H1 (cell line): Measurements from ENCODE around the gene NT5C. TPM values are rescaled to one million over a fixed set of nuclear protein-coding genes. Genes with fewer than 3 reads are reported as not detected.

Source experiments
- BRCA1 ChIP-seq: IDR thresholded peaks from 2 replicates; pipeline ENCODE4 v1.6.1; 2012; ENCODE audit warnings: low read depth, low read length, improper control_type of control experiment
- CBX8 ChIP-seq: fragments of 300-800, 300-1000 bp; sonication (generic); IDR thresholded peaks from 2 replicates; pipeline ENCODE4 v1.7.1; 2016; ENCODE audit warnings: low read depth, low read length, borderline replicate concordance
- CHD1 ChIP-seq: IDR thresholded peaks from 2 replicates; pipeline ENCODE4 v1.6.1; 2012; ENCODE audit warnings: low read depth, low read length, improper control_type of control experiment
- CTBP2 ChIP-seq: IDR thresholded peaks from 2 replicates; pipeline ENCODE4 v1.7.0; 2011; ENCODE audit warnings: borderline replicate concordance, mild to moderate bottlenecking, moderate library complexity, mixed read lengths, low read length; ENCODE audit not compliant: insufficient read depth, insufficient read length
- EGR1 ChIP-seq: IDR thresholded peaks from 2 replicates; pipeline ENCODE4 v1.6.1; 2011; ENCODE audit warnings: low read depth, low read length, borderline replicate concordance
- EP300 ChIP-seq, 2 experiments: IDR thresholded peaks; 1 replicate in 1 of 2; 2 replicates in 1 of 2; pipeline ENCODE4 v1.6.1; 2011 to 2012; ENCODE audit warnings: low read depth in 2 of 2, low read length in 2 of 2, mild to moderate bottlenecking in 2 of 2, borderline replicate concordance in 1 of 2, inconsistent platforms in 1 of 2, moderate library complexity in 1 of 2
- FOSL1 ChIP-seq: IDR thresholded peaks from 2 replicates; pipeline ENCODE4 v1.6.1; 2011; ENCODE audit warnings: mild to moderate bottlenecking, low read depth, low read length, moderate library complexity; ENCODE audit not compliant: insufficient read depth
- HDAC6 ChIP-seq: IDR thresholded peaks from one replicate; pipeline ENCODE4 v1.7.1; 2012; ENCODE audit warnings: low read depth, mild to moderate bottlenecking, inconsistent platforms, low read length, moderate library complexity
- JUND ChIP-seq: IDR thresholded peaks from 2 replicates; pipeline ENCODE4 v1.6.1; 2011; ENCODE audit warnings: mild to moderate bottlenecking, improper control_type of control experiment, low read length
- KDM5A ChIP-seq: fragments of 200-600 bp; IDR thresholded peaks from 2 replicates; pipeline ENCODE4 v1.7.1; 2012; ENCODE audit warnings: mild to moderate bottlenecking, low read length, inconsistent platforms, mixed read lengths
- NANOG ChIP-seq: IDR thresholded peaks from 2 replicates; pipeline ENCODE4 v1.6.1; 2011; ENCODE audit warnings: low read length, low read depth, mild to moderate bottlenecking, inconsistent platforms; ENCODE audit not compliant: insufficient read depth, poor library complexity, severe bottlenecking
- NRF1 ChIP-seq: IDR thresholded peaks from 2 replicates; pipeline ENCODE4 v1.6.1; 2011; ENCODE audit warnings: mild to moderate bottlenecking, low read depth, low read length, improper control_type of control experiment
- PHF8 ChIP-seq: fragments of 200-600 bp; sonication (generic); conservative IDR thresholded peaks from 2 replicates; pipeline ENCODE4 v1.7.1; 2012; ENCODE audit warnings: low read depth, mild to moderate bottlenecking, inconsistent platforms, low read length, moderate library complexity
- POLR2AphosphoS5 ChIP-seq: IDR thresholded peaks from 2 replicates; pipeline ENCODE4 v1.6.1; 2011; ENCODE audit warnings: low read depth, low read length
- POU5F1 ChIP-seq: IDR thresholded peaks from 2 replicates; pipeline ENCODE4 v1.6.1; 2011; ENCODE audit warnings: low read depth, mild to moderate bottlenecking, low read length, moderate library complexity
- RAD21 ChIP-seq, 2 experiments: IDR thresholded peaks in 1 of 2; conservative IDR thresholded peaks in 1 of 2; 2 replicates each; pipeline ENCODE4 v1.6.1; 2011; ENCODE audit warnings: low read depth in 2 of 2, low read length in 2 of 2, improper control_type of control experiment in 1 of 2, inconsistent platforms in 1 of 2, mild to moderate bottlenecking in 1 of 2, moderate library complexity in 1 of 2
- RNF2 ChIP-seq: fragments of 200-900, 300-1000 bp; sonication (generic); IDR thresholded peaks from 2 replicates; pipeline ENCODE4 v1.7.1; 2016; ENCODE audit warnings: borderline replicate concordance, low read depth, mild to moderate bottlenecking, antibody characterized with exemption, low read length; ENCODE audit not compliant: poor library complexity, severe bottlenecking; ENCODE audit errors: missing control alignments
- SIRT6 ChIP-seq: IDR thresholded peaks from one replicate; pipeline ENCODE4 v1.7.1; 2012; ENCODE audit warnings: low read length, inconsistent platforms
- SP2 ChIP-seq: IDR thresholded peaks from 2 replicates; pipeline ENCODE4 v1.6.1; 2012; ENCODE audit warnings: mild to moderate bottlenecking, low read length, inconsistent platforms
- SP4 ChIP-seq: IDR thresholded peaks from 2 replicates; pipeline ENCODE4 v1.6.1; 2012; ENCODE audit warnings: low read length, inconsistent platforms
- TAF1 ChIP-seq: IDR thresholded peaks from 2 replicates; pipeline ENCODE4 v1.6.1; 2011; ENCODE audit warnings: mild to moderate bottlenecking, low read depth, low read length
- TBP ChIP-seq: IDR thresholded peaks from 2 replicates; pipeline ENCODE4 v1.6.1; 2011; ENCODE audit warnings: low read depth, low read length, improper control_type of control experiment
- TEAD4 ChIP-seq: IDR thresholded peaks from 2 replicates; pipeline ENCODE4 v1.6.1; 2012; ENCODE audit warnings: low read depth, low read length, inconsistent platforms, mixed read lengths
- YY1 ChIP-seq: IDR thresholded peaks from 2 replicates; pipeline ENCODE4 v1.6.1; 2011; ENCODE audit warnings: low read depth, mild to moderate bottlenecking, low read length
- polyA plus RNA-seq, 7 experiments: library from polyadenylated mRNA; depleted of rRNA in 3 of 7; stranded (reverse) in 5 of 7; unstranded in 2 of 7; fragments of >200 nt in 5 of 7; fragments of 200-250 nt in 2 of 7; gene quantifications; 1 replicate in 5 of 7; 2 replicates in 1 of 7; 4 replicates in 1 of 7; pipeline versions ENCODE4 v1.2.1 to v1.2.3, GENCODE V29; 2011 to 2013; ENCODE audit warnings: missing spikeins in 2 of 7, mixed read lengths in 2 of 7
- total RNA-seq: library from RNA; stranded (reverse); fragmentation: NEBNext Ultra II Directional; extraction: Animal tissue kit (Norgen Biotek cat#: 25700); gene quantifications from 2 replicates; pipeline ENCODE4 v1.2.1, GENCODE V29; 2021

Gene NT5C
- total and polyA plus RNA-seq, 2 of the 8 experiments (the other 6 are each of a cell fraction or from before 2014, with no cell fraction given) = 52.1 to 66.4 TPM

GRCh38 chr17:75087558-75088453 is 43.7 kb downstream of the NT5C start, which contains the start of gene SLC16A5 (continued):
- TF ChIP-seq BRCA1 (no peak), JUND (no peak), RNF2 (no peak), TEAD4 (peak; percentile 70; the same call in 1 of the 2 replicates), FOSL1 (no peak), EGR1 (peak; percentile 25; the same call in 1 of the 2 replicates), POLR2AphosphoS5 (peak; percentile 31; the same call in 1 of the 2 replicates), EP300 (IDR thresholded peaks at IDR 0.05; ENCODE audit: borderline replicate concordance in 1 of 2, low read depth in 2 of 2, low read length in 2 of 2) (no peak), RAD21 (IDR thresholded peaks at IDR 0.05 in 1 of 2, conservative IDR thresholded peaks at IDR 0.05 in 1 of 2; ENCODE audit: low read depth in 2 of 2, low read length in 2 of 2) (0 out of 4 replicates have a peak, but pooled peaks of 1 of the 2 experiments have one; percentile 3), SP4 (no peak), TBP (peak; percentile 48; the same call in 1 of the 2 replicates), CHD1 (no peak), CBX8 (no peak), POU5F1 (no peak), NANOG (no peak), CTBP2 (no peak), SP2 (no peak), KDM5A (no peak), YY1 (peak; percentile 13; the same call in 1 of the 2 replicates), NRF1 (no peak), PHF8 (peak; percentile 74), SIRT6 (no peak), HDAC6 (no peak), TAF1 (0 out of 2 replicates have a peak, but pooled peaks have one; percentile 23)
